SU-DHL-6 (cell line): ENCODE measurements around the gene FERMT3.

ENCODE experiments used
- EZH2phosphoT487 ChIP-seq: fragments of 200-600 bp; sonication (generic), shearing (Covaris generic); conservative IDR thresholded peaks from 2 replicates; pipeline ENCODE4 v1.6.1; 2018; ENCODE audit warnings: mild to moderate bottlenecking, antibody characterized with exemption, low read length, moderate library complexity, mixed read lengths
- TF ChIP-seq, protein P1 (sequence below): fragments of 200-600 bp; sonication (generic); IDR thresholded peaks from one replicate; pipeline ENCODE4 v1.5.1; 2017; ENCODE audit warnings: antibody characterized with exemption, mild to moderate bottlenecking, low read length, moderate library complexity; ENCODE audit not compliant: insufficient read depth, poor library complexity, severe bottlenecking

DNA sequence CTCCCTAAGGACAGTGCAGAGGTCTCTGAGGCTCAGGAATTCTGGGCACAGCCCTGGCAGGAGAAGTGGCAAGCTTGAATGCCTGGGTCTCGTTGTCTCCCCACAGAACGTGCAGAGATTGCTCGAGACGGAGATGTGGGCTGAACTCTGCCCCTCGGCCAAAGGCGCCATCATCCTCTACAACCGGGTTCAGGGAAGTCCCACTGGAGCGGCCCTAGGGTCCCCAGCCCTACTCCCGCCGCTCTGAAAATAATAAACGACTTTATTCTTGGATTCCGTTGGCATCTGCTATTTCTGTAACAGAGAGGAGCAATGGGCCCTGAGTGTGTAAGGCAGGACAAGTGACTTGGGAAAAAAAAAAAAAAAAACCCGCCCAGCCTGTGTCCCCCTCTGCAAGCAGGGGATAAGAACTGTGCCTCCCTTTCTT lies 23.2 kb downstream of the FERMT3 start:
- TF ChIP-seq, protein P1, sequence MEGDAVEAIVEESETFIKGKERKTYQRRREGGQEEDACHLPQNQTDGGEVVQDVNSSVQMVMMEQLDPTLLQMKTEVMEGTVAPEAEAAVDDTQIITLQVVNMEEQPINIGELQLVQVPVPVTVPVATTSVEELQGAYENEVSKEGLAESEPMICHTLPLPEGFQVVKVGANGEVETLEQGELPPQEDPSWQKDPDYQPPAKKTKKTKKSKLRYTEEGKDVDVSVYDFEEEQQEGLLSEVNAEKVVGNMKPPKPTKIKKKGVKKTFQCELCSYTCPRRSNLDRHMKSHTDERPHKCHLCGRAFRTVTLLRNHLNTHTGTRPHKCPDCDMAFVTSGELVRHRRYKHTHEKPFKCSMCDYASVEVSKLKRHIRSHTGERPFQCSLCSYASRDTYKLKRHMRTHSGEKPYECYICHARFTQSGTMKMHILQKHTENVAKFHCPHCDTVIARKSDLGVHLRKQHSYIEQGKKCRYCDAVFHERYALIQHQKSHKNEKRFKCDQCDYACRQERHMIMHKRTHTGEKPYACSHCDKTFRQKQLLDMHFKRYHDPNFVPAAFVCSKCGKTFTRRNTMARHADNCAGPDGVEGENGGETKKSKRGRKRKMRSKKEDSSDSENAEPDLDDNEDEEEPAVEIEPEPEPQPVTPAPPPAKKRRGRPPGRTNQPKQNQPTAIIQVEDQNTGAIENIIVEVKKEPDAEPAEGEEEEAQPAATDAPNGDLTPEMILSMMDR: no peak
- no peak for TF ChIP-seq EZH2phosphoT487
